HepG2 (cell line): ENCODE data around the gene MIDN. TPM values are rescaled to one million over a fixed set of nuclear protein-coding genes. Genes with fewer than 3 reads are reported as not detected.

ENCODE experiments used
- FOSL2 ChIP-seq: sonication (generic); formaldehyde crosslinking; IDR thresholded peaks from 2 replicates; pipeline ENCODE4 v1.4.0; 2020; ENCODE audit warnings: missing genetic modification reagents
- HNF4G ChIP-seq, 2 experiments: sonication (generic) in 1 of 2; formaldehyde crosslinking in 1 of 2; IDR thresholded peaks; 2 replicates each; pipeline versions ENCODE4 v1.4.0 to v1.6.1; 2011 to 2020; ENCODE audit warnings: borderline replicate concordance in 2 of 2, low read depth in 2 of 2, mild to moderate bottlenecking in 2 of 2, low read length in 1 of 2, missing genetic modification reagents in 1 of 2, moderate library complexity in 1 of 2
- HNRNPL ChIP-seq: fragments of 200-400 bp; formaldehyde crosslinking; IDR thresholded peaks from 2 replicates; pipeline ENCODE4 v1.6.1; 2017; ENCODE audit warnings: mild to moderate bottlenecking, low read depth, low read length
- HNRNPLL ChIP-seq: fragments of 200-400 bp; formaldehyde crosslinking; IDR thresholded peaks from 2 replicates; pipeline ENCODE4 v1.6.1; 2017; ENCODE audit warnings: mild to moderate bottlenecking, low read depth, low read length; ENCODE audit not compliant: poor library complexity, severe bottlenecking
- MAZ ChIP-seq, 2 experiments: sonication (generic) in 1 of 2; formaldehyde crosslinking in 1 of 2; IDR thresholded peaks; 2 replicates each; pipeline versions ENCODE4 v1.5.0 to v1.6.1; 2012 to 2020; ENCODE audit warnings: low read depth in 2 of 2, mild to moderate bottlenecking in 2 of 2, borderline replicate concordance in 1 of 2, improper control_type of control experiment in 1 of 2, low read length in 1 of 2, missing genetic modification reagents in 1 of 2, moderate library complexity in 1 of 2
- NBN ChIP-seq: fragments of 450-650 bp; conservative IDR thresholded peaks from 2 replicates; pipeline ENCODE4 v1.6.1; 2017
- POLR2A ChIP-seq, 2 experiments: IDR thresholded peaks; 2 replicates each; pipeline ENCODE4 v1.6.1; 2011; ENCODE audit warnings: low read depth in 2 of 2, low read length in 2 of 2, mild to moderate bottlenecking in 1 of 2, moderate library complexity in 1 of 2; ENCODE audit not compliant: insufficient read depth in 1 of 2
- SAFB2 ChIP-seq: sonication (generic); formaldehyde crosslinking; IDR thresholded peaks from 2 replicates; pipeline ENCODE4 v1.5.1; 2020; ENCODE audit warnings: missing genetic modification reagents, low read depth, mild to moderate bottlenecking, borderline replicate concordance
- TOPORS ChIP-seq: sonication (generic); formaldehyde crosslinking; IDR thresholded peaks from 2 replicates; pipeline ENCODE4 v1.8.0; 2023; ENCODE audit warnings: mild to moderate bottlenecking, missing genetic modification reagents
- ZFP90 ChIP-seq: sonication (generic); formaldehyde crosslinking; IDR thresholded peaks from 2 replicates; pipeline ENCODE4 v1.8.0; 2022; ENCODE audit warnings: missing genetic modification reagents, mild to moderate bottlenecking, inconsistent platforms, borderline replicate concordance
- ZHX1 ChIP-seq: sonication (generic); formaldehyde crosslinking; IDR thresholded peaks from 2 replicates; pipeline ENCODE4 v1.8.1; 2022; ENCODE audit warnings: low read depth, mild to moderate bottlenecking, missing genetic modification reagents
- ZHX2 ChIP-seq, 2 experiments: sonication (generic) in 1 of 2; formaldehyde crosslinking in 1 of 2; IDR thresholded peaks; 2 replicates each; pipeline versions ENCODE4 v1.6.1 to v1.9.0; 2014 to 2022; ENCODE audit warnings: antibody characterized with exemption in 1 of 2, borderline replicate concordance in 1 of 2, inconsistent platforms in 1 of 2, low read depth in 1 of 2, missing genetic modification reagents in 1 of 2
- ZNF143 ChIP-seq: sonication (generic); formaldehyde crosslinking; IDR thresholded peaks from 2 replicates; pipeline ENCODE4 v1.4.0; 2020; ENCODE audit warnings: missing genetic modification reagents
- ZNF256 ChIP-seq: sonication (generic); formaldehyde crosslinking; conservative IDR thresholded peaks from 2 replicates; pipeline ENCODE4 v1.4.0; 2020; ENCODE audit warnings: missing genetic modification reagents
- ZNF33A ChIP-seq: sonication (generic); formaldehyde crosslinking; IDR thresholded peaks from 2 replicates; pipeline ENCODE4 v1.5.1; 2020; ENCODE audit warnings: missing genetic modification reagents, mild to moderate bottlenecking, moderate library complexity, borderline replicate concordance
- ZNF550 ChIP-seq: sonication (generic); formaldehyde crosslinking; IDR thresholded peaks from 2 replicates; pipeline ENCODE4 v1.4.0; 2020; ENCODE audit warnings: mild to moderate bottlenecking, missing genetic modification reagents, borderline replicate concordance
- ZSCAN21 ChIP-seq: sonication (generic); formaldehyde crosslinking; IDR thresholded peaks from 2 replicates; pipeline ENCODE4 v1.8.0; 2022; ENCODE audit warnings: mild to moderate bottlenecking, missing genetic modification reagents, moderate library complexity, borderline replicate concordance
- polyA plus RNA-seq, 8 experiments: library from polyadenylated mRNA; depleted of rRNA in 3 of 8; stranded (reverse) in 7 of 8; unstranded in 1 of 8; fragments of >200 nt; fragmentation: Illumina TruSeq in 4 of 8; extraction: Trizol in 4 of 8; gene quantifications; 2 replicates each; pipeline versions ENCODE4 v1.2.1 to v1.2.3, GENCODE V29; 2011 to 2016; ENCODE audit warnings: low read depth in 4 of 8, missing spikeins in 1 of 8, mixed read lengths in 1 of 8; ENCODE audit not compliant: insufficient read depth in 1 of 8
- total RNA-seq, 5 experiments: library from RNA; depleted of rRNA; stranded (reverse); fragments of >200 nt; fragmentation: Illumina TruSeq; extraction: Trizol; gene quantifications; 2 replicates each; pipeline ENCODE4 v1.2.3, GENCODE V29; 2016; ENCODE audit warnings: low read depth in 1 of 5

MIDN gene
- total and polyA plus RNA-seq, 2 of the 13 experiments (the other 11 are each of a cell fraction or from before 2014, with no cell fraction given): 8.4 to 18.0 TPM

GRCh38 chr19:1264801-1265614 lies 16.6 kb downstream of the MIDN start (continued):
- TF ChIP-seq ZHX1 (CRISPR knock-in tag): 0 out of 2 replicates have a peak, but pooled peaks have one; percentile 19
- TF ChIP-seq ZNF143 (CRISPR knock-in tag): peak; percentile 56
- 0 out of 2 replicates have a peak, but pooled peaks have one; percentile 38 for TF ChIP-seq HNRNPL
- peak; percentile 38 for TF ChIP-seq ZHX2 (IDR thresholded peaks at IDR 0.05; ENCODE audit: low read depth)
- no peak for TF ChIP-seq ZHX2 (CRISPR knock-in tag; IDR thresholded peaks at IDR 0.05; ENCODE audit: borderline replicate concordance)
- TF ChIP-seq ZNF33A: no peak
- TF ChIP-seq SAFB2 (CRISPR knock-in tag): peak; percentile 16; the same call in 1 of the 2 replicates
- 0 out of 2 replicates have a peak, but pooled peaks have one; percentile 70 for TF ChIP-seq ZNF550
- TF ChIP-seq HNRNPLL: peak; percentile 15
- TF ChIP-seq POLR2A (IDR thresholded peaks at IDR 0.05; ENCODE audit: insufficient read depth in 1 of 2, low read depth in 2 of 2, low read length in 2 of 2): no peak
- peak; percentile 99 for TF ChIP-seq FOSL2 (CRISPR knock-in tag)
- no peak for TF ChIP-seq ZFP90 (CRISPR knock-in tag)
- TF ChIP-seq NBN: no peak
- peak; percentile 59; the same call in 1 of the 2 replicates for TF ChIP-seq HNF4G (IDR thresholded peaks at IDR 0.05; ENCODE audit: borderline replicate concordance, low read depth, low read length)
- peak; percentile 58; the same call in 1 of the 2 replicates for TF ChIP-seq HNF4G (CRISPR knock-in tag; IDR thresholded peaks at IDR 0.05; ENCODE audit: borderline replicate concordance, low read depth)
- no peak for TF ChIP-seq TOPORS (CRISPR knock-in tag)
- TF ChIP-seq MAZ (IDR thresholded peaks at IDR 0.05; ENCODE audit: borderline replicate concordance, low read depth, low read length): peak; percentile 83
- peak; percentile 61; the same call in 1 of the 2 replicates for TF ChIP-seq MAZ (CRISPR knock-in tag; IDR thresholded peaks at IDR 0.05; ENCODE audit: low read depth)
- TF ChIP-seq ZNF256: no peak
- peak; percentile 24; the same call in 1 of the 2 replicates for TF ChIP-seq ZSCAN21
